ENCODE data around the gene UHRF1.
"Not testable (repeated sequence)": the region's sequence is repeated elsewhere in the genome, so short reads cannot be mapped to it uniquely, and the experiment has no call there.

DNA sequence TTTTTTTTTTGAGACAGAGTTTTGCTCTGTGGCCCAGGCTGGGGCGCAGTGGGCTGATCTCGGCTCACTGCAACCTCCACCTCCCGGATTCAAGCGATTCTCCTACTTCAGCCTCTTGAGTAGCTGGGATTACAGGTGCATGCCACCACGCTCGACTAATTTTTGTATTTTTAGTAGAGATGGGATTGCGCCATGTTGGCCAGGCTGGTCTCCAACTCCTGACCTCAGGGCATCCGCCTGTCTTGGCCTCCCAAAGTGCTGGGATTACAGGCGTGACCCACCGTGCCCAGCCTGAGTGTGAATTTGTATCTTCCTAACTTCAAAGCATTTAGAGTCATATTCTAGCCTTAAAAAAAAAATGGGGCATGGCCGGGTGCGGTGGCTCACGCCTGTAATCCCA, 66.3 kb downstream of the UHRF1 start:
- not testable (repeated sequence) for TF ChIP-seq POLR2AphosphoS5, POLR2A, EP300 (IDR thresholded peaks at IDR 0.05)
- TF ChIP-seq, protein P1, sequence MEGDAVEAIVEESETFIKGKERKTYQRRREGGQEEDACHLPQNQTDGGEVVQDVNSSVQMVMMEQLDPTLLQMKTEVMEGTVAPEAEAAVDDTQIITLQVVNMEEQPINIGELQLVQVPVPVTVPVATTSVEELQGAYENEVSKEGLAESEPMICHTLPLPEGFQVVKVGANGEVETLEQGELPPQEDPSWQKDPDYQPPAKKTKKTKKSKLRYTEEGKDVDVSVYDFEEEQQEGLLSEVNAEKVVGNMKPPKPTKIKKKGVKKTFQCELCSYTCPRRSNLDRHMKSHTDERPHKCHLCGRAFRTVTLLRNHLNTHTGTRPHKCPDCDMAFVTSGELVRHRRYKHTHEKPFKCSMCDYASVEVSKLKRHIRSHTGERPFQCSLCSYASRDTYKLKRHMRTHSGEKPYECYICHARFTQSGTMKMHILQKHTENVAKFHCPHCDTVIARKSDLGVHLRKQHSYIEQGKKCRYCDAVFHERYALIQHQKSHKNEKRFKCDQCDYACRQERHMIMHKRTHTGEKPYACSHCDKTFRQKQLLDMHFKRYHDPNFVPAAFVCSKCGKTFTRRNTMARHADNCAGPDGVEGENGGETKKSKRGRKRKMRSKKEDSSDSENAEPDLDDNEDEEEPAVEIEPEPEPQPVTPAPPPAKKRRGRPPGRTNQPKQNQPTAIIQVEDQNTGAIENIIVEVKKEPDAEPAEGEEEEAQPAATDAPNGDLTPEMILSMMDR (IDR thresholded peaks at IDR 0.05) = not testable (repeated sequence)
